RKO (cell line): Measurements from ENCODE around the gene LGI1.

Source experiments
- DNase-seq: peaks from one replicate; pipeline ENCODE4 v3.0.0-alpha.2; 2016; ENCODE audit warnings: low spot score

Gene LGI1

DNA sequence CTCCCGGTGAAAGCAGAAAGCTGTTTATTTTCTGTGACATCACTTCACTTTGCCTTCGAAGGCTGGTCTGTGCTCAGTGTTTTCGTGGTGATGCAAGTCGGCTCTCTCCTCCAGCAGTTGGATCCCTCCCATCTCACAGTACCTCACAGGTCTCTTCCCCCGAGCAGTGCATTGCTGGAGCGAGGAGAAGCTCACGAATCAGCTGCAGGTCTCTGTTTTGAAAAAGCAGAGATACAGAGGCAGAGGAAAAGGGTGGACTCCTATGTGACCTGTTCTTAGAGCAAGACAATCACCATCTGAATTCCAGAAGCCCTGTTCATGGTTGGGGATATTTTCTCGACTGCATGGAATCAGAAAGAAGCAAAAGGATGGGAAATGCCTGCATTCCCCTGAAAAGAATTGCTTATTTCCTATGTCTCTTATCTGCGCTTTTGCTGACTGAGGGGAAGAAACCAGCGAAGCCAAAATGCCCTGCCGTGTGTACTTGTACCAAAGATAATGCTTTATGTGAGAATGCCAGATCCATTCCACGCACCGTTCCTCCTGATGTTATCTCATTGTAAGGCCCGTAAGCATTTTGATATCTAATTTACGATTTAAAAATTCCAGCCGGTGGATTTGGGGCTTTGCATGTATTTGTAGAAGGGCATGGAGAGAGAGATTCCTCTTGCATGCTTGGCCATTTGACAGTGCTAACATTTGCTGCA is at the start of gene LGI1:
Gene LGI1, plus strand, starts transcription at position 136 of the 707 bp plus-strand sequence. Its CDS starts 209 bp downstream, at position 345.
- DNase-seq: no peak

- DNase-seq: no peak
Observed at GRCh38 chr10:93710333-93710909, 47.3 kb upstream of the LGI1 start.

DNA sequence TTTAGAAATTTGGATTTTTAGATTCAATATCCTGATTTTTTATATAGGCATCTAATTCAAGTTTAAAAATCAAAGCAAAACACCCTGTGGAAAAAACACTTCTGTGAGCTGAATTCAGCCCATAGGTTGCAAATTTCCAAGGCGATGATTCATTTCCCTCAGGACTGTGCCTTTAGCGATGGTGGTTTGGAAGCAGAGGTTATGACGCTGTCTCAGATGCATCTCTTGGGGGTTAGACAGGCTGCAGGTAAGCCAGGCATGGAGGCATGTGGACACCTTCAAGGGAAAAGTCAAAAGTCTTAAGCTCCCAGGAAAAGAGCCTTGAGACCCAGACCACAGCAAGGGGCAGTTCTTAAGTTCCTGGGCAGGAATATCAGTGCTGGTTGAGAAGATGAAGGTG is 45.8 kb upstream of the LGI1 start:
- no peak for DNase-seq

GRCh38 chr10:93712593-93712992 is 45.1 kb upstream of the LGI1 start:
- DNase-seq: no peak

DNA sequence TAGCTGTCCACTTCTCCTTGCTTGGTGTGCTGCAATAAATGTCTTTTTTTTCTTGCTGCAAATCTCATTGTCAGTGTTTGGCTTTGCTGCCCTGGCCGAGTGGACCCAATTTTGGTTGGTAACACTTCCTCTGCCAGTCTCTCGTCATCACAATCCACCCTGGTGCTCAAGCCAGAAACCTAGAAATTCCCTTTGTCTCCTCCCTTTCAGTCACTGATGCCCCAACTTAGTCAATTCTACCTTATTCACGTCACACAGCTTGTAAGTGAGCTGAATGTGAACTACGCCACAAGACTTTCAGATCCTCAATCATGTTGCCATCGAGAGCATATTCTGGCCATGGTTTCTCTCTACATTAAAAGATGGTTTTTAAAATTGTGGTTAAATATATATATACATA is 42.4 kb upstream of the LGI1 start:
- DNase-seq: no peak

DNA sequence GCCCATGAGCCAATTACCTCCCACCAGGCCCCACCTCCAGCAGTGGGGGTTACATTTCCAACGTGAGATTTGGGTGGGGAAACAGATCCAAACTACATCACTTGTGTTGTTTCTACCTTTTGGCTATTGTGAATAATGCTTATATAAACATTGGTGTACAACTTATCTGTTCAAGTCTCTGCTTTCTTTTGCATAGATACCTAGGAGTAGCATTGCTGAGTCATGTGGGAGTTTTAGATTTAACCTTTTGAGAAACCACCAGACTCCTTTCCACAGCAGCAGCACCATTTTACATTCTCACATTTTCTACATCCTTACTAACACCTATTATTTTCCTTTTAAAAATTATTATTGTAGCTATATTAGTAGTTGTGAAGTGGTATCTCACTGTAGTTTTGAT is 41.0 kb upstream of the LGI1 start:
- DNase-seq: no peak

- no peak for DNase-seq
Observed at GRCh38 chr10:93718937-93719725, 38.6 kb upstream of the LGI1 start.

DNA sequence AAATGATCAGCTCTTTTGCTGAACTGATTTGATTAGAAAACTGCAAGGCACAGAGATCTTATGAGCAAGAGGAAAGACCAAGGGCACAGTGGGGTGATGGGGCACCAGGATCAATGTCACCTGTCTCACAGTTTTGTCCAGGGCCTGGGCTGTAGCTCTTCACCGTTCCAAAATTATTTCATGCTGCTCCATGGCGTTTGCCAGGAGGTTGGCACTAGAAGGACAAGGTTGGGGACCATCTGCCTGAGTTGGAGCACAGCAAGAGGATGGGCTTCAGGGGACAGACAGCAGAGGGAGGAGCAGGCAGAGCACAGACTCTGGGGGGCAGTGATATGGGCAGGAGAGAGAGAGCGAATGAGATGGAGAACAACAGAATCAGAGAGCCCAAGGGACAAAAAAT is 37.8 kb upstream of the LGI1 start:
- DNase-seq: no peak

GRCh38 chr10:93722550-93722949 is 35.2 kb upstream of the LGI1 start:
- no peak for DNase-seq

DNA sequence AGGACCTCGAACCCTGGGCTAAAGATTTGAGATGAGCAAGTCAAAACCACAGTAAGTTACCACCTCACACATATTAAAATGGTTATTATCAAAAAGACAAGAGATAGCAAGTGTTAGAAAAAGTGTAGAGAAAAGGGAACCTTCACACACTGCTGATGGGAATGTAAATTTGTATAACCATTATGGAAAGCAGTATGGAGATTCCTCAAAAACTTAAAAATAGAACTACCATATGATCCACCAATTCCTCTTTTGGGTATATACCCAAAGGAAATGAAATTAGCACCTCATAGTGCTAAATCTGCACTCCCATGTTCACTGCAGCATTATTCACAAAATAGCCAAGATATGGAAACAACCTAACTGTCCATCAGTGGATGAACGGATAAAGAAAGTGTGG is 34.6 kb upstream of the LGI1 start:
- DNase-seq: no peak

DNA sequence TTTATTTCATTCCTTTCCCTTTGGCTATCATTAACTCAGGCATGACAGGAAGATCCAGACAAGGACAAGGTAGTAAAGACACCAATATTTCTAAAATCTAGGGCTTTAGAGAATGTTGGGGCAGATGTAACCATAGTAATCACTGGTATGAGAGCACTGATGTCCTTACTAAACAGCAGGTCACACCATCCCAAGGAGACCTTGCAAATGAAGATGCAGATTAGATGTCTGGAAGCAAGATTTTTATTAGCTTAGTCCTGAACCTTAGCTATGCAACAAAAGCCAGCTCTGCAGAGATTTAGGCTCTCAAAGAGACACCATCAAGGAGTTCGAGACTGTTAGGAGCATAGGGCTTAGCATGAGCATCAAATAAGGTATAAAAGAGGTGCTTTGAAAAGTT is 31.7 kb upstream of the LGI1 start:
- DNase-seq: no peak

DNA sequence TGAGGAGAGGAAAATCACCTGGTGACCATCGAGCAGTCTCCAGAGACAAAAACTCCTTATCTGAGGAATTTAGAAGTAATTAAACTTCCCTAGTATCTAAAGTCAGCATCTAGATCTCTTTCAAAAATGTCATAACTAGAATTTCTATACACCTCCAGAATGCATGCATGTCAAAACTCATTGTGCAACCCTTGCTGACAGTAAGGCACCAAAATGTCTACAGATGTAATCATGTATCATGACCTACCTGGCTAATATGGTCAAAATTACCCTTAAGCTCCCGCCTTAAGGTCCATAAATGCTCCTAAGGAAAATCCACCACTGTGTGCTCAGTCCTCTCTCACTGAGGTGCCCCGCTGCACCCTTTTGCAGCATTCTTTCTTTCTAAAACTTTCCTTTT is 16.4 kb upstream of the LGI1 start:
- no peak for DNase-seq

DNA sequence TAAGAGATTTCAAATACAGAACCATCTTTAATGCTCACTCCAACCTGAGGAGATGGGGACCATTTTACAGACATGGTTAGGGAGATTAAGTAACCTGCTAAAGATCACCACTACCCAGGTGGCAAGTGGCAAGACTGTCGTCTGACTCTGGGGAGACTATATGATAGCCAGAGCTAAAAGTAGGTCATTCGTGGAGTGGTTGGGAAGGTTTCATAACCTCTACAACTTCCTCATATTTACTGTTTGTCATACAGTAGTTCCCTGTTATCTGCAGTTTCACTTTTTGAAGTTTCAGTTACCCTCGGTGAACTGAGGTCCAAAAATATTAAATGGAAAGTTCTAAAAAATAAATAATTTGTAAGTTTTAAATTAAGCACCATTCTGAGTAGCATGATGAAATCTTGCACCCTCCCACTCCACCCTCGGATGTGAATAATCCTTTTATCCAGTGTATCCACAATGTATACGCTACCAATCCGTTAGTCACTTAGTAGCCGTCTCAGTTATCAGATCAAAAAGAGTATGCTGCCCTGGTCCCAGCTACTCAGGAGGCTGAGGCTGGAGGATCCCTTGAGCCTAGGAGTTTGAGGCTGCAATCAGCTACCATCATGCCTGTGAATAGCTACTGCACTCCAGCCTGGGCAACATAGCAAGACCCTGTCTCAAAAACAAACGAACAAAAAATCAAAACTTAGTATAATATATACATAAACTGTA is 14.9 kb upstream of the LGI1 start:
- DNase-seq: peak; percentile 15

DNA sequence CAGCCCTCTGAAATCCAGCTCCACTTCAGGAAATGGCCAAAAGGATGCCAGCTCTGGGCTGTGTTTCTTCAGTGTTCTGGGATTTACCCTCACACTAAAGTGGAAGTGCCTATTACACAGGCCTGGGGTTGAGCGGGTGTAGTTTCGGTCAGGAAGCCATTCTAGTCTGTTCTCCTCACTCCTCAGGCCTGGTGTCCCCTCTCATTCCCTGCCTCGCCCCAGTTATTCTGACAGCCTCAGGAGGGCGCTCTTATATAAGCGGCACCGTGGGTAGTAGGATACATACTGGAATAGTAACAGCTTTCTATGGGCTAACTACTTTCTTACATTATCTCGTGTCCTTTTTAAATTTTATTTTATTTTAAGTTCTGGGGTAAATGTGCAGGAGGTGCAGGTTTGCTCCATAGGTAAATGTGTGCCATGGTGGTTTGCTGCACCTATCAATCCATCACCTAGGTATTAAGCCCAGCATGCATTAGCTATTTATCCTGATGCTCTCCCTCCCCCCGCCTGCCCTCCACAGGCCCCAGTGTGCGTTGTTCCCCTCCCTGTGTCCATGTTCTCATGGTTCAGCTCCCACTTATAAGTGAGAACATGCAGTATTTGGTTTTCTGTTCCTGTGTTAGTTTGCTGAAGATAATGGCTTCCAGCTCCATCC is 12.2 kb upstream of the LGI1 start:
- DNase-seq: no peak

GRCh38 chr10:93746844-93747284 is 10.9 kb upstream of the LGI1 start:
- DNase-seq: peak; percentile 59

- DNase-seq: no peak
Observed at GRCh38 chr10:93749218-93749799, 8.4 kb upstream of the LGI1 start.

DNA sequence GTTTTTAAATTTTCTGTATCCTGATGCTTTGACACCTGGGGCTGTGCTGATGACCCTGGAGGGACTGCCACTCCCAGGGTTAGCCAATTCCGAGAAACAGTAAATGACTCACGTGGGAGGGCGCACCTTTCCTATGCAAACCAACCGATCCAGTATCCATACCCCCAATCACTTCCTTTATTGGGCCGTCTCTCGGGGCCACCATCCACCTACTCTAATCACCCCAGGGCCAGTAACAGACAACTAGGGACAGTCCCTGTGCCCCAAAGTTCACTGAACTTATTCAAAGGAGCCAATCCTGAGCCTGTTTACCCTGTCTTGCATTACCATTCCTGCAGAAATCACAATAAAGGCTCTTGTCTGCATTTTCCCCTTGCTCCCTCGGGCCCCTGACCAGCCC is 6.6 kb upstream of the LGI1 start:
- no peak for DNase-seq

- peak; percentile 36 for DNase-seq
Observed at GRCh38 chr10:93751832-93752231, 5.9 kb upstream of the LGI1 start.

DNA sequence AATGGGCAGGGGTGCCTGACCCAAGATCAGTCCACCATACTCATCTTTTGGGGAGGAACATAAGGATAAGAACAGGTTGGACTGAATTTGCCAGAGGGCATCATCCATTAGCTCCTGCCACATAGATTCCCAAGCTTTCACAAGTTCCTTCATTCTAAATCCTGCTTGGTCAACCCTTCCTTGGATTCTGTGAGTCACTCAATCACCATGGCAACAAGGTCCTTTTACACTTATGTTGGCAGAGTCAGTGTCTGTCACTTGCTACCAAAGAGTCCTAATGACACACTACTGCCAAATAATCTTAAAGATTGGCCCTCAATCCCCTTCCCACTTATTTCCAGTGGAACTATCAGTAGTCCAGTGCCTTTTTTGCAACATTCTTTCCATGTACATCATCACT is 5.0 kb upstream of the LGI1 start:
- peak; percentile 68 for DNase-seq

- DNase-seq: no peak
Observed at GRCh38 chr10:93753621-93754250, 4.0 kb upstream of the LGI1 start.

DNA sequence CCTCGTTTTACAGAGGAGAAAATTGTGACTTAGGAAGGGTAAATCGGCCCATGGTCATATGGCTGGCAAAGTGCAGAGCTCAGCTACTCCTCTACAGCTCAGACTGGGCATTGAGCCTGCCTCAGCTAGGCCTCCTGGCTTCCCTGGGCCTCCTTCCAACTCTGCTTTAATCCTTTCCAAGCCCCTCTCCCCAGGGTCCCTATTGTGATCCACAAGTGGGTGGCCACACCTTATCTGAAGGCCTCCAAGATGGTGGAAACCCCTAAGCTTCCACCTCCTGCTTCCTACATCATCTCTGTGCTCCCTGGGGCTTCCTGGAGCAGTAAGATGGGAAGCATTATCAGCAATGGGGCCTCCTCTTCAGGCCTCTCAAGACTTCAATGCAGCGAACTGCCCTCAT is 3.0 kb upstream of the LGI1 start:
- no peak for DNase-seq
